Mesangial cell (primary cell): ENCODE data around the gene NAA60. TPM values are rescaled to one million over a fixed set of nuclear protein-coding genes. Genes with fewer than 3 reads are reported as not detected.

ENCODE experiments used
- total RNA-seq: library from RNA; depleted of rRNA; stranded (reverse); fragments of >200 nt; gene quantifications from 2 replicates; pipeline ENCODE4 v1.2.3, GENCODE V29; 2015

NAA60 gene
- total RNA-seq, result 32.3 and 35.2 TPM in 2 replicates

GRCh38 chr16:3443108-3444031, at the start of gene NAA60, which contains the start of gene ZNF597:
NAA60 (plus strand) TSS chr16:3443680; CDS start chr16:3476228, 32,548 bp downstream.
ZNF597 (minus strand) TSS chr16:3443504; CDS start chr16:3443153, 351 bp downstream.

DNA sequence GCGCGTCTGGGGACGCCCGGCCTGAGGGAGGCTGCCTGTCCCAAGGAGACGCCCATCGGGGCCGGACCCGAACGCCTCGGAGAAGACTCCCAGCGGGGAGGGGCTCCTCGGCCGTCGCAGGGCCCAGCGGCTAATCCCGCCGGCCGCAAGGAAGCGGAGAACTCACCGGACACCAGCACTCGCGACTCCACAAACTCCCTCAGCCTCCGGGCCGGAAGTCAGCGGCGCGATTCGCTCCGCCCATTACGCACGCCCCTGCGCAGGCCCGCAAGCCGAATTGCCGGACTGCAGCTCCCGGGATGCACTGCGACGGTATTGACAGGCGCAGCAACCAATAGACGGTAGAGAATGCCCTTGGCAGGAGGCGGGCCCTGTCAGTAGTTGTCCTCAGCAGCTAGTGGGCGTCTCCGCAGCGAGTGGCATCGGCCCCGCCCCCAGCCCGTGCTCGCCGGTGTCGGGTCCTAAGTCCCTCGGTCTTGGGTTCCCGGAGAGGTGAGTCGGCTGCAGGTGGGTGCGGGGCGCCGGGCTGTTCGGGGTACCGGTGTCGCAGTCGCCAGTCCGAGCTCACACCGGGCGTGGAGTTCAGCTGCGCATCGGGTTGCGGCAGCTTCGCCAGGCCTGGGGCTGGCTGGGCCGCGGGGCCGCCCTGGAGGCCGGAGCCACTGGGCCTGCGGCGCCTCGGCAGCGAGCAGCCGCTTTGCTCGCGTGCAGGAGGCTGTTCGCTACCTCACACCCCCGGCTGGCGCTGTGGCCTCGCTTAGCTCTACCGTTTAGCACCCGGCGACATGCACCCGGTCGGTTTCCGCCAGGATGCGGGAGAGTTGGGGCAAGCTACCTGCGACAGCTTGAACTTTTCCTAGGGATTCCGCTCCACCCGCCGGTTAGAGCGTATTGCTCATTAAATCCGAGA, 42.4 kb upstream of the NAA60 start, which contains the start of the genes ZNF174 and ZSCAN32:
TSS of gene ZNF174 (plus strand) at position 437 of the 910 bp plus-strand sequence. CDS start 790 bp downstream, outside the sequence.
TSS of gene ZSCAN32 (minus strand) at position 226 of the 910 bp plus-strand sequence. CDS start 3,447 bp downstream, outside the sequence.

GRCh38 chr16:3495176-3495575, 51.7 kb downstream of the NAA60 start, which contains the start of gene C16orf90:
C16orf90 (minus strand) TSS chr16:3495489; CDS start chr16:3495421, 68 bp downstream.

Other genes starting within 250 kb of the NAA60 start
- 4.6 and 4.9 TPM in 2 replicates for gene ZNF200, start 208.5 kb upstream of the NAA60 start, total RNA-seq
- gene MEFV, start 187.0 kb upstream of the NAA60 start, total RNA-seq, result not detected in 2 replicates
- 19.9 and 29.3 TPM in 2 replicates for gene ZNF263, start 160.2 kb upstream of the NAA60 start, total RNA-seq
- gene TIGD7, start 138.2 kb upstream of the NAA60 start, total RNA-seq, result 1.4 and 1.8 TPM in 2 replicates
- gene ZNF75A, start 138.2 kb upstream of the NAA60 start, total RNA-seq, result 9.0 and 11.2 TPM in 2 replicates
- not detected in 2 replicates for gene OR2C1, start 87.8 kb upstream of the NAA60 start, total RNA-seq
- gene ZSCAN32, start 42.7 kb upstream of the NAA60 start, total RNA-seq, result 7.8 and 10.6 TPM in 2 replicates
- 8.5 and 15.6 TPM in 2 replicates for gene ZNF174, start 42.5 kb upstream of the NAA60 start, total RNA-seq
- gene ZNF597, start 176 bp upstream of the NAA60 start, total RNA-seq, result 1.1 and 1.4 TPM in 2 replicates
- gene C16orf90, start 51.8 kb downstream of the NAA60 start, total RNA-seq, result not detected in 2 replicates
- gene CLUAP1, start 57.3 kb downstream of the NAA60 start, total RNA-seq, result 6.7 and 11.9 TPM in 2 replicates
- not detected in 2 replicates for gene NLRC3, start 133.7 kb downstream of the NAA60 start, total RNA-seq
- 4.2 and 7.5 TPM in 2 replicates for gene SLX4, start 167.9 kb downstream of the NAA60 start, total RNA-seq
- gene DNASE1, start 211.0 kb downstream of the NAA60 start, total RNA-seq, result 10.6 and 17.7 TPM in 2 replicates